Effector memory CD8-positive, alpha-beta T cell (primary cell): Measurements from ENCODE around the gene SNAPC2.
"Not testable (repeated sequence)": the region's sequence is repeated elsewhere in the genome, so short reads cannot be mapped to it uniquely, and the experiment has no call there.

Experiments used
- ATAC-seq: fragments of 150-1000 bp; cut with Tn5 transposase; replicated peaks from 2 replicates; pipeline ENCODE4 v1.10.0; 2021; ENCODE audit warnings: mild to moderate bottlenecking, moderate library complexity
- DNase-seq, 3 experiments: peaks; one replicate each; pipeline ENCODE4 v3.0.0; 2021
- H3K27ac Mint-ChIP-seq, 2 donors: one replicate each; pipeline ENCODE4 v1.8.0; 2022; ENCODE audit warnings: mild to moderate bottlenecking in 2 of 2, mixed read lengths in 2 of 2, moderate library complexity in 2 of 2
- H3K27me3 Mint-ChIP-seq, 2 donors: one replicate each; pipeline ENCODE4 v1.8.0; 2022; ENCODE audit warnings: mixed read lengths in 2 of 2
- H3K36me3 Mint-ChIP-seq: one replicate; pipeline ENCODE4 v1.8.0; 2022; ENCODE audit warnings: mild to moderate bottlenecking, moderate library complexity, mixed read lengths; ENCODE audit not compliant: insufficient read depth
- H3K4me1 Mint-ChIP-seq, 2 donors: one replicate each; pipeline ENCODE4 v1.8.0; 2022; ENCODE audit warnings: low read depth in 2 of 2, mixed read lengths in 2 of 2
- H3K4me3 Mint-ChIP-seq, 2 donors: one replicate each; pipeline ENCODE4 v1.8.0; 2022; ENCODE audit warnings: mild to moderate bottlenecking in 2 of 2, mixed read lengths in 2 of 2, moderate library complexity in 2 of 2
- H3K9me3 Mint-ChIP-seq, 2 donors: one replicate each; pipeline ENCODE4 v1.8.0; 2022; ENCODE audit warnings: mixed read lengths in 2 of 2

The SNAPC2 gene

GRCh38 chr19:7881910-7882309 is 38.2 kb upstream of the SNAPC2 start:
- Mint-ChIP-seq H3K9me3 (no peaks in the 10 kb centered on the region), H3K27me3 (no peaks in the 10 kb centered on the region), H3K4me1 (peaks cover 0 to 1% of the 10 kb centered on the region in 2 donors), H3K4me3 (no peak overlapping the region), H3K36me3 (no peaks in the 10 kb centered on the region), H3K27ac (peak overlapping the region in 1 of 2 donors; percentile 5)
- DNase-seq (no peak), ATAC-seq (no peak)

- ATAC-seq = no peak
- Mint-ChIP-seq H3K4me1 (peaks cover 0 to 1% of the 10 kb centered on the region in 2 donors), H3K36me3 (no peaks in the 10 kb centered on the region), H3K9me3 (no peaks in the 10 kb centered on the region), H3K4me3 (no peak overlapping the region), H3K27me3 (peaks cover 0 to 10% of the 10 kb centered on the region in 2 donors), H3K27ac (no peak overlapping the region)
- DNase-seq = no peak
These were observed 37.0 kb upstream of the SNAPC2 start for GRCh38 chr19:7883105-7883504.

DNA sequence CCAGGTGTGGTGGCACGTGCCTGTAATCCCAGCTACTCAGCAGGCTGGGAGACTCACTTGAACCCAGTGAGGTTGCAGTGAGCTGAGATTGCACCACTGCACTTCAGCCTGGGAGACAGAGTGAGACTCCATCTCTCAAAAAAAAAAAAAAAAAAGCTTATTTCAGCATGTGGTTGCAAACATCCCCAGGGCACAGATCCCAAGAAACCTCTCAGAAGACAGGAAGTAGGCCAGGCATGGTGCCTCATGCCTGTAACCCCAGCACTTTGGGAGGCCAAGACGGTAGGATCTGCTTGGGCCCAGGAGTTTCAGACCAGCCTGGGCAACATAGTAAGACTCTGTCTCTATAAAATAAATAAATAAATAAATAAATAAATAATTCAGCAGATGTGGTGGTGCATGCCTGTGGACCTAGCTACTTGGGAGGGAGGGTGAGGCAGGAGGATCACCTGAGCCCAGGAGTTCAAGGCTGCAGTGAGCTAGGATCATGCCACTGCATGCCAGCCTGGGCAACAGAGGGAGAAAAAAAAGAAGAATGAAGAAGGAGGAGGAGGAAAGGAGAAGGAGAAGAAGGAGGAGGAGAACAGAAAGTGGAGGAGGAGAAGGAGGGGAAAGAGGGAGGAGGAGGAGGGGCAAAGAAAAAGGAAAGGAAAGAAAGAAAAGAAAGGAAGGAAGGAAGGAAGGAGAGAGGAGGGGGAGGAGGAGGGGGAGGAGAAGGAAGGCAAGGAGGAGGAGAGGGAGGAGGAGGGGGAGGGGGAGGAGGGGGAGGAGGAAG is 36.2 kb upstream of the SNAPC2 start:
- no peaks in the 10 kb centered on the region for H3K9me3 Mint-ChIP-seq
- H3K4me3 Mint-ChIP-seq = no peak overlapping the region
- H3K27me3 Mint-ChIP-seq = peaks cover 3 to 16% of the 10 kb centered on the region in 2 donors
- no peak overlapping the region for H3K27ac Mint-ChIP-seq
- DNase-seq (no peak), ATAC-seq (no peak)
- peaks cover 0 to 1% of the 10 kb centered on the region in 2 donors for H3K4me1 Mint-ChIP-seq
- no peaks in the 10 kb centered on the region for H3K36me3 Mint-ChIP-seq

- H3K4me3 Mint-ChIP-seq = no peak overlapping the region
- ATAC-seq (no peak), DNase-seq (no peak)
- H3K27me3 Mint-ChIP-seq = peaks cover 8 to 30% of the 10 kb centered on the region in 2 donors
- no peaks in the 10 kb centered on the region for H3K36me3 Mint-ChIP-seq
- H3K4me1 Mint-ChIP-seq = peaks cover 0 to 1% of the 10 kb centered on the region in 2 donors
- H3K9me3 Mint-ChIP-seq = no peaks in the 10 kb centered on the region
- no peak overlapping the region for H3K27ac Mint-ChIP-seq
These were observed 34.3 kb upstream of the SNAPC2 start for GRCh38 chr19:7885818-7886217.

GRCh38 chr19:7887408-7888144 is 32.6 kb upstream of the SNAPC2 start:
- Mint-ChIP-seq H3K4me1 (peaks cover 0 to 1% of the 10 kb centered on the region in 2 donors), H3K9me3 (no peaks in the 10 kb centered on the region), H3K27ac (no peak overlapping the region), H3K4me3 (no peak overlapping the region), H3K27me3 (peaks cover 8 to 40% of the 10 kb centered on the region in 2 donors), H3K36me3 (no peaks in the 10 kb centered on the region)
- no peak for ATAC-seq
- DNase-seq = no peak

DNA sequence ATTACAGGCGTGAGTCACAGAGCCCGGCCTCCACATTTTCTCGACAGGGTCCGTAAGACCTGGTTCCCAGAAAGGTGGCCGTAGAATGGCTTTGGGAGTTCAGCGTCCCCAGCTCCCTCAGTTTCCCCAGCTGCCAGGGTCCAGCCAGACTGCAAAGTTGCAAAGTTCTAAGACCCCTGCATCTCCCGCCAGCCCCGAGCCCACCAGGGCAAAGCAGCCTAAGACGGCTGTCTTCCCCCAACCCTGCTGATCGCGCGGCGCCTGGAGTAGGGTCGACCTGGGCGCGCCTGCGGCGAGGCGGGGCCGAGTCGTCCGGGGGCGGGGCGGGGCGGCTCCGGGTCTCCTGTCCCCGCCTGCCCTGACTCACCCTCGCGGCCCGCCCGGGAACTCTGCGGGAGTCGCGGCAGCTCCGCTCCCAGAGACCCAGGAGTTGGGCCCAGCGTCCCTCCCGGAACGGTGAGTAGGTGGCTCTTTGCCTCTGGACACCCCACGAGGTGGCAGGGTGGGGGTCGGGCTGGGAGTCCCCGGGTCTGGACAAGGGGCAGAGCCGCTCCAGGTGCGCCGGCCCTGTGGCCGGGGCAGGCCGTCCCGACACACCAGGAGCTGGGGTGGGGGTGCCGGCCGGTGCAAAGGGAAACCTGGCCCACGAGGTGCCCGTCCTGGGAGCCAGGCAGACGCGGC is 31.9 kb upstream of the SNAPC2 start, which contains the start of gene LRRC8E:
LRRC8E (plus strand) TSS at position 366 of the 681 bp plus-strand sequence. CDS start 7,094 bp downstream, outside the sequence.
- Mint-ChIP-seq H3K27ac (no peak within 1 kb of the TSS), H3K36me3 (no peaks in the 10 kb centered on the region), H3K4me3 (no peak within 1 kb of the TSS), H3K27me3 (peaks cover 8 to 40% of the 10 kb centered on the region in 2 donors), H3K9me3 (no peaks in the 10 kb centered on the region), H3K4me1 (peaks cover 0 to 1% of the 10 kb centered on the region in 2 donors)
- DNase-seq (no peak), ATAC-seq (peak; percentile 76)

GRCh38 chr19:7888826-7889217 is 31.3 kb upstream of the SNAPC2 start:
- no peaks in the 10 kb centered on the region for H3K36me3 Mint-ChIP-seq
- no peak overlapping the region for H3K27ac Mint-ChIP-seq
- H3K9me3 Mint-ChIP-seq = no peaks in the 10 kb centered on the region
- DNase-seq (no peak), ATAC-seq (no peak)
- H3K4me3 Mint-ChIP-seq = no peak overlapping the region
- peaks cover 0 to 1% of the 10 kb centered on the region in 2 donors for H3K4me1 Mint-ChIP-seq
- peaks cover 10 to 42% of the 10 kb centered on the region in 2 donors for H3K27me3 Mint-ChIP-seq

GRCh38 chr19:7893362-7894101 is 26.6 kb upstream of the SNAPC2 start:
- not testable (repeated sequence) for H3K4me1 Mint-ChIP-seq, DNase-seq, H3K9me3 Mint-ChIP-seq, ATAC-seq, H3K36me3 Mint-ChIP-seq, H3K4me3 Mint-ChIP-seq, H3K27ac Mint-ChIP-seq
- peaks cover 36 to 61% of the 10 kb centered on the region in 2 donors for H3K27me3 Mint-ChIP-seq

DNA sequence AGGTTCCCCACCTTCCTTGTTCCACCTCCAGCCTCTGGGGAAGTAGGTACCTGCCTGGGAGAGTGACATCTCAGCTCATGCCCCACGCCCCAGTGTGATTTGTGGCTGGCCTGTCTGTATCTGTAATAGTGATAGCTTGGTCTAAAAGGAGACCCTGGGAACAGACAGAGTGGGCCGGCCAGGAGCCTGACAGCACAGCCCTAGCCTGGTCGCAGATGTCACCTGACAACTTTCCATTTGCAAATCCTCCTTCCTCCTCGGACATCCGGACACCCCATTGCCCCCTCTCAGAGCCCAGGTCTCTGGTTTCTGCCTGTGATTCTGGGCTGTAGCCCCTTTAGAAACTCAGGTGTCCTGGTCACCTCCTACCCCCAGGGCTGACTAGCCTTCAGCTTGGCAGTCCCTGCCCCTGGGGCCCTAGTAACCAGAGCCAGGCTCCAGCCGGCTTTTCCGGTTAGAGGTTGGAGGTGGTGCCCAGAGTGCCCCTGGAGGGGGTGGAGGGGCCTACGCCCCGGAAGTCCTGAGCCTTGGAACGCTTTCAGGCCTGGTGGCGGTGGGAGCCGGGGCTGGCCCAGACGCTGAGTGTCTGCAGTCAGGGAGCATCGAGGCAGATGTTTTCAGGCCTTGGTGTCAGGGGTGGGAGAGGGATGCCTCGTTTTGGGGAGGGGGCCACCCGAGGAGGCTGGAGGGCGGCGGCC is 25.4 kb upstream of the SNAPC2 start:
- no peak overlapping the region for H3K27ac Mint-ChIP-seq
- H3K4me1 Mint-ChIP-seq = no peaks in the 10 kb centered on the region
- peaks cover 27 to 49% of the 10 kb centered on the region in 2 donors for H3K27me3 Mint-ChIP-seq
- ATAC-seq (no peak), DNase-seq (no peak)
- no peak overlapping the region for H3K4me3 Mint-ChIP-seq
- no peaks in the 10 kb centered on the region for H3K9me3 Mint-ChIP-seq
- no peaks in the 10 kb centered on the region for H3K36me3 Mint-ChIP-seq

GRCh38 chr19:7895565-7895964 is 24.6 kb upstream of the SNAPC2 start:
- H3K9me3 Mint-ChIP-seq = no peaks in the 10 kb centered on the region
- H3K27me3 Mint-ChIP-seq = peaks cover 27 to 43% of the 10 kb centered on the region in 2 donors
- DNase-seq (no peak), ATAC-seq (no peak)
- H3K4me3 Mint-ChIP-seq = no peak overlapping the region
- H3K36me3 Mint-ChIP-seq = no peaks in the 10 kb centered on the region
- no peaks in the 10 kb centered on the region for H3K4me1 Mint-ChIP-seq
- H3K27ac Mint-ChIP-seq = no peak overlapping the region

DNA sequence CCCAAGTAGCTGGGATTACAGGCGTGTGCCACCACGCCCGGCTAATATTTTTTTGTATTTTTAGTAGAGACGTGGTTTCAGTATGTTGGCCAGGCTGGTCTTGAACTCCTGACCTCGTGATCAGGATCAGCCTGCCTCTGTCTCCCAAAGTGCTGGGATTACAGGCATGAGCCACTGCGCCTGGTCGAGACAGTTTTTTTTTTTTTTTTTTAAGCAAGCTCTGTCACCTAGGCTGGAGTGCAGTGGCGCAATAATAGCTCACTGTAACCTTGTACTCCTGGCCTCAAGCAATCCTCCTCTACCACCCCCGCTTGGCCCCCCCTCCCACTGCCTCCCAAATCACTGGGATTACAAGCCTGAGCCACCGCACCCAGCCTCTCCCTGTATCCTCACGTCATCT is 22.8 kb upstream of the SNAPC2 start:
- Mint-ChIP-seq H3K9me3 (no peaks in the 10 kb centered on the region), H3K4me1 (no peaks in the 10 kb centered on the region), H3K27me3 (peaks cover 27 to 33% of the 10 kb centered on the region in 2 donors), H3K36me3 (no peaks in the 10 kb centered on the region), H3K27ac (no peak overlapping the region), H3K4me3 (no peak overlapping the region)
- ATAC-seq = no peak
- DNase-seq = no peak

DNA sequence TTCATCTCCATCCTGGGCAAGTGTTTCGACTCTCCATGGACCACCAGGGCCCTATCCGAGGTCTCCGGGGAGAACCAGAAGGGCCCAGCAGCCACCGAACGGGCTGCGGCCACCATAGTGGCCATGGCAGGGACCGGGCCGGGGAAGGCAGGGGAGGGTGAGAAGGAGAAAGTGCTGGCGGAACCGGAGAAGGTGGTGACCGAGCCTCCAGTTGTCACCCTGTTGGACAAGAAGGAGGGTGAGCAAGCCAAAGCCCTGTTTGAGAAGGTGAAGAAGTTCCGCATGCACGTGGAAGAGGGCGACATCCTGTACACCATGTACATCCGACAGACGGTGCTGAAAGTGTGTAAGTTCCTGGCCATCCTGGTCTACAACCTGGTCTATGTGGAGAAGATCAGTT is 21.2 kb upstream of the SNAPC2 start:
- ATAC-seq = no peak
- H3K4me3 Mint-ChIP-seq = no peak overlapping the region
- H3K9me3 Mint-ChIP-seq = no peaks in the 10 kb centered on the region
- no peak for DNase-seq
- peaks cover 24 to 29% of the 10 kb centered on the region in 2 donors for H3K27me3 Mint-ChIP-seq
- peaks cover 12% of the 10 kb centered on the region for H3K36me3 Mint-ChIP-seq
- H3K27ac Mint-ChIP-seq = no peak overlapping the region
- H3K4me1 Mint-ChIP-seq = peaks cover 8 to 9% of the 10 kb centered on the region in 2 donors
